ENCODE data around the gene ACSM4.

DNA sequence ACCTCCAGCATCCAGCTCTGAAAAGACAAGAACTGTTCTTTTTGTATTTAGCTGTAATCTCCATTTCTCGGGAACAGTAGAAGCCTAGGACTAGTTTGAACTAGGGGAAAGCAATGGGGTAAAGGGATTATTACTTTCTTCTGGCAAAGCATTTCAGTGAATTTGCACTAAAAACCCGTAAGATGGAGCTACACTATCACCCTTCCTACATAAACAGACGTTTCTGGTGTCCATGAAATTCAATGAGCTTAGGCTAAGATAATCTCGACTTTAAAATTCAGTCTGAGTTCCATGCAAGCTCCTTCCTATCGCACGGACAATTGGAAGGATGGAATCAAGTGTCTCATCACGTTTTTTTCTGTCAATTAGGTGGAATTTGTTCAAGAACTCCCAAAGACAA is 24.0 kb downstream of the ACSM4 start:
- TF ChIP-seq, protein P1, sequence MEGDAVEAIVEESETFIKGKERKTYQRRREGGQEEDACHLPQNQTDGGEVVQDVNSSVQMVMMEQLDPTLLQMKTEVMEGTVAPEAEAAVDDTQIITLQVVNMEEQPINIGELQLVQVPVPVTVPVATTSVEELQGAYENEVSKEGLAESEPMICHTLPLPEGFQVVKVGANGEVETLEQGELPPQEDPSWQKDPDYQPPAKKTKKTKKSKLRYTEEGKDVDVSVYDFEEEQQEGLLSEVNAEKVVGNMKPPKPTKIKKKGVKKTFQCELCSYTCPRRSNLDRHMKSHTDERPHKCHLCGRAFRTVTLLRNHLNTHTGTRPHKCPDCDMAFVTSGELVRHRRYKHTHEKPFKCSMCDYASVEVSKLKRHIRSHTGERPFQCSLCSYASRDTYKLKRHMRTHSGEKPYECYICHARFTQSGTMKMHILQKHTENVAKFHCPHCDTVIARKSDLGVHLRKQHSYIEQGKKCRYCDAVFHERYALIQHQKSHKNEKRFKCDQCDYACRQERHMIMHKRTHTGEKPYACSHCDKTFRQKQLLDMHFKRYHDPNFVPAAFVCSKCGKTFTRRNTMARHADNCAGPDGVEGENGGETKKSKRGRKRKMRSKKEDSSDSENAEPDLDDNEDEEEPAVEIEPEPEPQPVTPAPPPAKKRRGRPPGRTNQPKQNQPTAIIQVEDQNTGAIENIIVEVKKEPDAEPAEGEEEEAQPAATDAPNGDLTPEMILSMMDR (IDR thresholded peaks at IDR 0.05; ENCODE audit: low read length) = no peak
- no peak for TF ChIP-seq EZH2 (optimal IDR thresholded peaks at IDR 0.05; ENCODE audit: low read depth, low read length)
